ENCODE results near the gene EMILIN2.

GRCh38 chr18:2902327-2902726 lies 55.5 kb downstream of the EMILIN2 start:
- no peak for TF ChIP-seq CTCF (conservative IDR thresholded peaks at IDR 0.05)
- TF ChIP-seq EZH2 (IDR thresholded peaks at IDR 0.05; ENCODE audit: low read depth): no peak

Data from PC-9 (cell line).